ENCODE results near the gene TSPAN19. TPM values are rescaled to one million over a fixed set of nuclear protein-coding genes. Genes with fewer than 3 reads are reported as not detected.

TSPAN19 gene
- total RNA-seq (under 1 TPM in 1 of 4 donors, not detected in 3; 0.85 TPM), polyA plus RNA-seq (0.07 TPM)
- long read RNA-seq, donor 1 = 0 reads
- long read RNA-seq, donor 2 = 0 reads
- long read RNA-seq, donor 3 = 0 reads
- long read RNA-seq, donor 4 = 0 reads

- Histone ChIP-seq H3K9me3 (ENCODE audit: control insufficient read depth, low read length) (no peaks in the 10 kb centered on the region), H3K27me3 (ENCODE audit: control insufficient read depth, insufficient read depth) (no peaks in the 10 kb centered on the region), H3K27ac (ENCODE audit: low read length) (no peak within 1 kb of the TSS), H3K4me1 (ENCODE audit: control insufficient read depth, insufficient read depth, low read length) (no peaks in the 10 kb centered on the region), H3K4me3 (ENCODE audit: low read length) (peak within 1 kb of the TSS; percentile 87)
- DNase-seq = peak; percentile 43 to 67 (median 59)
- 2% methylated on average over 22 of the region's 22 CpGs for WGBS
- intact Hi-C loops (cut with DNase I) = no loop called here
- peak; percentile 90 to 93 for ATAC-seq
These were observed at the start of gene TSPAN19, which contains the start of gene LRRIQ1 for GRCh38 chr12:85036234-85036707. TSS of gene TSPAN19 (minus strand) at chr12:85036277. CDS start at chr12:85029946, 6,331 bp downstream. TSS of gene LRRIQ1 (plus strand) at chr12:85036351. CDS start at chr12:85038177, 1,826 bp downstream.

- H3K27me3 ChIP-seq (ENCODE audit: control insufficient read depth, insufficient read depth) = no peaks in the 10 kb centered on the region
- no peak overlapping the region for H3K4me3 ChIP-seq (ENCODE audit: low read length)
- 71% methylated on average over 5 of the region's 5 CpGs for WGBS
- no peak for DNase-seq
- no peak for ATAC-seq
- no peaks in the 10 kb centered on the region for H3K4me1 ChIP-seq (ENCODE audit: control insufficient read depth, insufficient read depth, low read length)
- no peaks in the 10 kb centered on the region for H3K9me3 ChIP-seq (ENCODE audit: control insufficient read depth, low read length)
- intact Hi-C loops (cut with DNase I) = no loop called here
- no peak overlapping the region for H3K27ac ChIP-seq (ENCODE audit: low read length)
These were observed 49.0 kb upstream of the TSPAN19 start for GRCh38 chr12:85085066-85085465.

- H3K4me3 ChIP-seq (ENCODE audit: low read length) = no peak overlapping the region
- H3K27ac ChIP-seq (ENCODE audit: low read length) = no peak overlapping the region
- no peak for DNase-seq
- intact Hi-C loops (cut with DNase I) = no loop called here
- 2% methylated on average over 1 of the region's 1 CpG for WGBS
- H3K27me3 ChIP-seq (ENCODE audit: control insufficient read depth, insufficient read depth) = no peaks in the 10 kb centered on the region
- no peaks in the 10 kb centered on the region for H3K4me1 ChIP-seq (ENCODE audit: control insufficient read depth, insufficient read depth, low read length)
- H3K9me3 ChIP-seq (ENCODE audit: control insufficient read depth, low read length) = no peaks in the 10 kb centered on the region
- peak in 1 of 2 donors; percentile 47 for ATAC-seq
These were observed 40.8 kb upstream of the TSPAN19 start for GRCh38 chr12:85076688-85077430.

- intact Hi-C loops (cut with DNase I) = no loop called here
- 71% methylated on average over 1 of the region's 1 CpG for WGBS
These were observed 36.7 kb upstream of the TSPAN19 start for GRCh38 chr12:85072826-85073225.

GRCh38 chr12:85065837-85066482 lies 29.9 kb upstream of the TSPAN19 start:
- Histone ChIP-seq H3K4me3 (ENCODE audit: low read length) (no peak overlapping the region), H3K4me1 (ENCODE audit: control insufficient read depth, insufficient read depth, low read length) (no peaks in the 10 kb centered on the region), H3K9me3 (ENCODE audit: control insufficient read depth, low read length) (no peaks in the 10 kb centered on the region), H3K27ac (ENCODE audit: low read length) (no peak overlapping the region), H3K27me3 (ENCODE audit: control insufficient read depth, insufficient read depth) (no peaks in the 10 kb centered on the region)
- WGBS = 89% methylated on average over 3 of the region's 3 CpGs
- no peak for DNase-seq
- no peak for ATAC-seq
- intact Hi-C loops (cut with DNase I) = no loop called here

More at GRCh38 chr12:85072826-85073225, 36.7 kb upstream of the TSPAN19 start:
- H3K27ac ChIP-seq (ENCODE audit: low read length) = no peak overlapping the region
- no peak for DNase-seq
- H3K4me3 ChIP-seq (ENCODE audit: low read length) = no peak overlapping the region
- H3K27me3 ChIP-seq (ENCODE audit: control insufficient read depth, insufficient read depth) = no peaks in the 10 kb centered on the region
- ATAC-seq = no peak
- H3K4me1 ChIP-seq (ENCODE audit: control insufficient read depth, insufficient read depth, low read length) = no peaks in the 10 kb centered on the region
- no peaks in the 10 kb centered on the region for H3K9me3 ChIP-seq (ENCODE audit: control insufficient read depth, low read length)

GRCh38 chr12:85060916-85061315 lies 24.8 kb upstream of the TSPAN19 start:
- Histone ChIP-seq H3K9me3 (ENCODE audit: control insufficient read depth, low read length) (no peaks in the 10 kb centered on the region), H3K27me3 (ENCODE audit: control insufficient read depth, insufficient read depth) (no peaks in the 10 kb centered on the region), H3K4me3 (ENCODE audit: low read length) (no peak overlapping the region), H3K4me1 (ENCODE audit: control insufficient read depth, insufficient read depth, low read length) (no peaks in the 10 kb centered on the region), H3K27ac (ENCODE audit: low read length) (no peak overlapping the region)
- DNase-seq (no peak), ATAC-seq (no peak)
- intact Hi-C loops (cut with DNase I) = no loop called here
- 63% methylated on average over 2 of the region's 2 CpGs for WGBS

GRCh38 chr12:85059594-85059993 lies 23.5 kb upstream of the TSPAN19 start:
- DNase-seq (no peak), ATAC-seq (no peak)
- no peaks in the 10 kb centered on the region for H3K9me3 ChIP-seq (ENCODE audit: control insufficient read depth, low read length)
- H3K4me3 ChIP-seq (ENCODE audit: low read length) = no peak overlapping the region
- WGBS = 55% methylated on average over 6 of the region's 6 CpGs
- intact Hi-C loops (cut with DNase I) = no loop called here
- no peaks in the 10 kb centered on the region for H3K27me3 ChIP-seq (ENCODE audit: control insufficient read depth, insufficient read depth)
- no peaks in the 10 kb centered on the region for H3K4me1 ChIP-seq (ENCODE audit: control insufficient read depth, insufficient read depth, low read length)
- H3K27ac ChIP-seq (ENCODE audit: low read length) = no peak overlapping the region

GRCh38 chr12:85058339-85058738 lies 22.3 kb upstream of the TSPAN19 start:
- 48% methylated on average over 3 of the region's 3 CpGs for WGBS
- no peaks in the 10 kb centered on the region for H3K27me3 ChIP-seq (ENCODE audit: control insufficient read depth, insufficient read depth)
- DNase-seq (no peak), ATAC-seq (no peak)
- H3K9me3 ChIP-seq (ENCODE audit: control insufficient read depth, low read length) = no peaks in the 10 kb centered on the region
- no peak overlapping the region for H3K27ac ChIP-seq (ENCODE audit: low read length)
- intact Hi-C loops (cut with DNase I) = no loop called here
- no peak overlapping the region for H3K4me3 ChIP-seq (ENCODE audit: low read length)
- no peaks in the 10 kb centered on the region for H3K4me1 ChIP-seq (ENCODE audit: control insufficient read depth, insufficient read depth, low read length)

GRCh38 chr12:85057370-85057963 lies 21.4 kb upstream of the TSPAN19 start:
- no peak for ATAC-seq
- H3K4me3 ChIP-seq (ENCODE audit: low read length) = no peak overlapping the region
- no peak for DNase-seq
- intact Hi-C loops (cut with DNase I) = no loop called here
- H3K27me3 ChIP-seq (ENCODE audit: control insufficient read depth, insufficient read depth) = no peaks in the 10 kb centered on the region
- WGBS = 47% methylated on average over 2 of the region's 2 CpGs
- no peak overlapping the region for H3K27ac ChIP-seq (ENCODE audit: low read length)
- no peaks in the 10 kb centered on the region for H3K9me3 ChIP-seq (ENCODE audit: control insufficient read depth, low read length)
- no peaks in the 10 kb centered on the region for H3K4me1 ChIP-seq (ENCODE audit: control insufficient read depth, insufficient read depth, low read length)

GRCh38 chr12:85043829-85044228 lies 7.8 kb upstream of the TSPAN19 start:
- no peak overlapping the region for H3K4me3 ChIP-seq (ENCODE audit: low read length)
- no peak for DNase-seq
- no peak overlapping the region for H3K27ac ChIP-seq (ENCODE audit: low read length)
- H3K9me3 ChIP-seq (ENCODE audit: control insufficient read depth, low read length) = no peaks in the 10 kb centered on the region
- no peaks in the 10 kb centered on the region for H3K27me3 ChIP-seq (ENCODE audit: control insufficient read depth, insufficient read depth)
- ATAC-seq = no peak
- intact Hi-C loops (cut with DNase I) = no loop called here
- no peaks in the 10 kb centered on the region for H3K4me1 ChIP-seq (ENCODE audit: control insufficient read depth, insufficient read depth, low read length)

GRCh38 chr12:85041395-85041794 lies 5.3 kb upstream of the TSPAN19 start:
- Histone ChIP-seq H3K4me3 (ENCODE audit: low read length) (no peak overlapping the region), H3K4me1 (ENCODE audit: control insufficient read depth, insufficient read depth, low read length) (no peaks in the 10 kb centered on the region), H3K27me3 (ENCODE audit: control insufficient read depth, insufficient read depth) (no peaks in the 10 kb centered on the region), H3K9me3 (ENCODE audit: control insufficient read depth, low read length) (no peaks in the 10 kb centered on the region), H3K27ac (ENCODE audit: low read length) (no peak overlapping the region)
- no peak for ATAC-seq
- WGBS = 29% methylated on average over 1 of the region's 1 CpG
- intact Hi-C loops (cut with DNase I) = no loop called here
- no peak for DNase-seq

Data from right cardiac atrium (tissue), 5 donors.